ENCODE results near the gene KDF1. TPM values are rescaled to one million over a fixed set of nuclear protein-coding genes. Genes with fewer than 3 reads are reported as not detected.

The KDF1 gene
- total RNA-seq, 3 donors from 2014 or later (not counting 1 experiment from before 2014, with no cell fraction given) = 0.20 to 0.52 TPM; not detected in 1

- no peak overlapping the region for H3K27ac ChIP-seq (ENCODE audit: low read length)
- H3K9me3 ChIP-seq (ENCODE audit: control insufficient read depth, insufficient read depth, low read length) = no peaks in the 10 kb centered on the region
- H3K4me3 ChIP-seq (ENCODE audit: low read length) = no peak overlapping the region
- intact Hi-C loops (cut with micrococcal nuclease) = no loop called here
- 88% methylated on average over 10 of the region's 13 CpGs for WGBS (ENCODE audit: insufficient coverage)
- Mint-ChIP-seq H3K9me3 (no peaks in the 10 kb centered on the region), H3K27me3 (ENCODE audit: low read depth in 2 of 2) (peaks cover 8 to 12% of the 10 kb centered on the region in 2 donors), H3K27ac (no peak overlapping the region), H3K36me3 (no peaks in the 10 kb centered on the region), H3K4me3 (no peak overlapping the region), H3K4me1 (peaks cover 3 to 8% of the 10 kb centered on the region in 2 donors)
- no peak for DNase-seq
- H3K4me1 ChIP-seq (ENCODE audit: control insufficient read depth, insufficient read depth, low read length) = peaks cover 4% of the 10 kb centered on the region
- peaks cover 9% of the 10 kb centered on the region for H3K27me3 ChIP-seq (ENCODE audit: control insufficient read depth, insufficient read depth, low read length)
- ATAC-seq = no peak
- no peak for TF ChIP-seq CTCF (IDR thresholded peaks at IDR 0.05)
- H3K36me3 ChIP-seq (ENCODE audit: control insufficient read depth, insufficient read depth, low read length) = no peaks in the 10 kb centered on the region
These were observed 46.4 kb upstream of the KDF1 start for GRCh38 chr1:27006683-27007082.

- H3K27ac ChIP-seq (ENCODE audit: low read length) = no peak overlapping the region
- ATAC-seq = no peak
- Mint-ChIP-seq H3K9me3 (no peaks in the 10 kb centered on the region), H3K4me3 (no peak overlapping the region), H3K27ac (no peak overlapping the region), H3K27me3 (ENCODE audit: low read depth in 2 of 2) (peaks cover 3 to 6% of the 10 kb centered on the region in 2 donors), H3K4me1 (peaks cover 4 to 5% of the 10 kb centered on the region in 2 donors), H3K36me3 (no peaks in the 10 kb centered on the region)
- TF ChIP-seq CTCF (IDR thresholded peaks at IDR 0.05) = no peak
- intact Hi-C loops (cut with micrococcal nuclease) = no loop called here
- peaks cover 12% of the 10 kb centered on the region for H3K4me1 ChIP-seq (ENCODE audit: control insufficient read depth, insufficient read depth, low read length)
- H3K36me3 ChIP-seq (ENCODE audit: control insufficient read depth, insufficient read depth, low read length) = no peaks in the 10 kb centered on the region
- WGBS (ENCODE audit: insufficient coverage) = 95% methylated on average over 48 of the region's 48 CpGs
- H3K9me3 ChIP-seq (ENCODE audit: control insufficient read depth, insufficient read depth, low read length) = no peaks in the 10 kb centered on the region
- DNase-seq = no peak
- H3K4me3 ChIP-seq (ENCODE audit: low read length) = no peak overlapping the region
- H3K27me3 ChIP-seq (ENCODE audit: control insufficient read depth, insufficient read depth, low read length) = peaks cover 2% of the 10 kb centered on the region
These were observed 45.6 kb upstream of the KDF1 start for GRCh38 chr1:27005648-27006496.

- Mint-ChIP-seq H3K4me1 (peaks cover 4 to 5% of the 10 kb centered on the region in 2 donors), H3K9me3 (no peaks in the 10 kb centered on the region), H3K27me3 (ENCODE audit: low read depth in 2 of 2) (peaks cover 3 to 6% of the 10 kb centered on the region in 2 donors), H3K36me3 (no peaks in the 10 kb centered on the region), H3K27ac (no peak overlapping the region), H3K4me3 (no peak overlapping the region)
- Histone ChIP-seq H3K27ac (ENCODE audit: low read length) (no peak overlapping the region), H3K4me1 (ENCODE audit: control insufficient read depth, insufficient read depth, low read length) (peaks cover 13% of the 10 kb centered on the region), H3K36me3 (ENCODE audit: control insufficient read depth, insufficient read depth, low read length) (no peaks in the 10 kb centered on the region), H3K4me3 (ENCODE audit: low read length) (no peak overlapping the region), H3K9me3 (ENCODE audit: control insufficient read depth, insufficient read depth, low read length) (no peaks in the 10 kb centered on the region), H3K27me3 (ENCODE audit: control insufficient read depth, insufficient read depth, low read length) (no peaks in the 10 kb centered on the region)
- no peak for DNase-seq
- intact Hi-C loops (cut with micrococcal nuclease) = no loop called here
- no peak for ATAC-seq
- 92% methylated on average over 3 of the region's 3 CpGs for WGBS (ENCODE audit: insufficient coverage)
- no peak for TF ChIP-seq CTCF (IDR thresholded peaks at IDR 0.05)
These were observed 44.9 kb upstream of the KDF1 start for GRCh38 chr1:27005166-27005530.

Measured in natural killer cell (primary cell).